CD4-positive, alpha-beta T cell treated with Interleukin-4 for 4 hours (primary cell): Measurements from ENCODE around the gene CNTN4.

Experiments used
- DNase-seq: peaks from one replicate; pipeline ENCODE4 v3.0.0-alpha.2; 2020

Gene CNTN4

DNA sequence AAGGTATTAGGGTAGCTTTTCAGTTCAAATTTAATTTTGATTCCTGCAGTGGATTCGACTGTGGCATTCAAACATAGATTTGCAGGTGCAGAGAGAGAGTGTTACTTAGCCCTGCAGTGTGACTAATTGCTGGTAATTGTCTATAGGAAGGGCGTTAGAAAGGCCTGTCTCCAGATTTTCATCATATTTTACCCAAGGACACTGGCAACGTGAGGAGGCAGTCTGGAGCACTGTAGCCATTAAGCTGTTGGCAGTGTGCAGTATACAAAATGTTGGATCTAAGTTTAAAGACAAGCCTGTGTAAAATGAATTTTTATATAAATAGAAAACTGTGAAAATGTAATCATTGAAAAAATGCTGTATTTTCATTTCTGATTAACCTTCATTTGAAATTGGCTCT lies 342.9 kb downstream of the CNTN4 start:
- no peak for DNase-seq

DNA sequence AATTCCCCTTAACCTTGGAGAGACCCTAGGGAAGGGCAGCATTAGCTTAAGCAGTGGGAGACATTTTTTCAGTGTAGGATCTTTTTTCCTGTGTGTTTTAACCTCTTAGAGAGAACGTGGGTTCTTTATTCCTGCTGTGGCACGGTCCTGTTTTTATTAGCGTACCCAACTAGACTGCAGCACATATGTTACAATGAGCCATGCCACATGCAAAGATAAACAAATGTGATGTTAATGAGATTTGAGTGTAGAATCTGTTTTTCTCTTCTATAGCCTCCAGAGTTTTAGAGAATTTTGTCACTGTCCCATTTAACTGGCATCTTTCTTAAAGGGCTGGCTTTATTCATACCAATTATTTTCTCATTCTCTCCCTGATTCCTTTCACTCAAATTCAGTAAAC lies 347.5 kb downstream of the CNTN4 start:
- no peak for DNase-seq

DNA sequence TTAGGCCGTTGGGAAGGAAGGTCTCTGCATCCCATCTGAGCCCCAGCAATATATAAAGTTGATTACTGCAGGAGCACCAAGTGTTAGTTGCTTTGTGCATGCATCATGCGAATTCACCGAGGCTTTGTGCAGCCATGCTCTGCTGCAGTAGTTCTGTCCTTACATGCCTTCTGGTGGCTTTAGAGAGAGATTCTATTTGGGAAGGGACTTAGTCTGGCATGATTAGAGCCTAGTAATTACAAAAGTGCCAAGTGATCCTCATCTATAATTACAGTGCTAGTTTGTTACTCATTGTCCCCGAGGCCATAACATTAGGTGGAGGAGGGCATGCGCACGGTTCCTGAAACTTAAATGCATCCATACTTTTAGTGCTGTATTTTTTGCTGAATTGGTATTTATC lies 353.6 kb downstream of the CNTN4 start:
- DNase-seq: no peak

DNA sequence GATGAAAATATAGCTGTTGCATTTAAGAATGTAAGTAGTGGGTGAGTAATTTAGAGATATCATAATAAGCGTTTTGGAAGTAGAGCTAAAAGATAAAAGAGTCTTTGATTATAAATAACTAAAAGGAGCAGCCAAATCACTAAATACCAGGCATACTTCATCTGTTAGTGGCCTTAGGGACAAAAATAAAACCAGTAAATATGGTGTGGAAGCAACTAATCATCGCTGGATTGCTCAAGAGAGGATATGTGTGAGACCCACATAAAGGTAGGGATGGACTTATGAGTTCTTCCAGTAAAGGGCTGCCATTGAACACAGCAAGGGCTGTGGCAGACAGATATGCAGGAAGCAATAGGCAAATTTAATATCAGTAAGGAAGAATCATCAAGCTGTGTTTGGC lies 356.2 kb downstream of the CNTN4 start:
- no peak for DNase-seq

DNA sequence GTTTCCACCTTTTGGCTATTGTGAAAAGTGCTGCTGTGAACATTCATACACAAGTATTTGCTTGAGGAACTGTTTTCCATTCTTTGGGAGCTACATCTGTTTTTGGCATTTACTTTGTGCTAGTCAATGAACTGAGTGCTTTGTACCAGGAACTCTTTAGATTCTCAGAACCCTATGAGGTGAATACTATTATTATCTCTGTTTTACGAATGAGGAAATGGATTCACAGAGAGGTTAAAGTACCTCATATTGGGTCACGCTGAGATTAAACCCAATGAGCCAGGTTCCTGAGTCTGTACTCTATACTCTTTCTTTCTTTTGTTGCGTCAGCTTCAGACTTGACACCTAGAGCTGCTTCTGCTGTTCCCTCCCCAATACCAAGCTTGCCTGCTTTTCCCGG lies 358.1 kb downstream of the CNTN4 start:
- no peak for DNase-seq

DNA sequence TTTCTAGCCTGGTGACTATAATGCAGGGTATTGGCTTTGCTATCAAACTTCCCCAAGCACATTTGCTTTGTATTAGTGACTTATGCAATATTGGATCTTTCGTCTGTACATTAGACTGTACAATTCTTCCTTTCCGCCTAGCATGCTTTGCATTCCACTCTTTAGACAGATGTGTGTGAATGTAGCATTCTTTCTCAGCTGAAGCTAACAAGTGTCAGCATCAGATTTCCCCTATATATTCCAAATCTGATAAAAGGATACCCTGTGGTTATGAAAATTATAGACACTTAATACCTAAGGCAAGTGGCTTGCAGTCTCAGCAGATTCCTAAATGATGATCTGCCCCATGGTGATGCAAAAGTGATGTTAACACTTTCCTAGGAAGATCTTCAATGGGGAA lies 360.1 kb downstream of the CNTN4 start:
- no peak for DNase-seq

DNA sequence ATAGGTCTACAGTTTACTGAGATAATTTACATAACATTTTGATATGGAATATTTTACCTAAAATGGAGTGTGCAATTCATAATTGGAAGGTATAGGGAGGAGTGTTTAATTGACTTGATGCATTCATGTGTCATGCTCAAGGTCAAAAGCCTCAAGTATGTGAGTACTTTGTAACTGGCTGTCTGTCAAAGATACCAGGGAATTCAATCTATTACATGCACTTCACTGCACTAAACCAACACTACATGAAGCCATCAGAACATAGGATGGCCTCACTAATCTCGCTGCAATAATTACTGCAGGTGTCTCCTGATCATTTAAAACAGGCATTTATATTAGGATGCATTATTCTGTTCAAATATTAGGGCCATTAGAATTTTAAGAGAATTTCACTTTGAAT lies 367.2 kb downstream of the CNTN4 start:
- DNase-seq: no peak

DNA sequence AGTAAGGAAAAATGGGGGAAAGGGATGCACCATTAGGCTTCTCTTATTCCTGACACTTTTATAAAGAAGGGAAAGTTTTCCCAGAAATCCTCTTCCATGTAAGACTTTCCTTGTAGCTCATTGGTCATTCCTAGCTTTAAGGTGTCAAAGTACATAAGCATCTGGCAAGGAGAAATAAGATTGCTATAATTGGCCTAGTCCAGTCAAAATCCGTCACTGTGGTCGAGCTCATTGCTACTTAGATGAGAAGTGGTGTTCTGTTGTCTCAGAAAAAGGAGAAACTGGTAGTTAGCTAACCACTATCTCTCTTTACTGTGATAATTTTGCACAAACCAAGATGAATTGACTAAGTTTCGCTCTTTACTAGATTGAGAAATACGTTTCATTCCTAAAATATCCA lies 370.1 kb downstream of the CNTN4 start:
- DNase-seq: no peak

DNA sequence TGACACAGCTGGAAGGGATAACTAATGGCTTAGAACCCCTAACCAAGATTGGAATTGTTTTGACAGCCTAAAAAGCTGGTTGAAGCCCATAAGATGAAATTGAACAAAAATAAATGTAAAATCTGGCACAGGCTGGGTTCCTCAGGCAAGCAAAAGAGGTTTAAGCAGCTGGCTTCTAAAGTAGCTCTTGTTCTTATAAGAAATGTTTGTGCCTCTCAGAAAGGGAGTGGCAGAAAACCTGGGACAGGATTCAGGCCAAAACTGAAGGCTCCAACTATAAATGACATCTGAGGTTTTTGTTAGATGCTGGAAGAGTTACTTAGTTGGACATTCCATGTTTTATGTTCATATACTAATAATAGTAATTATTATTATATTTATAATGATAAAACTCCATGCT lies 378.3 kb downstream of the CNTN4 start:
- no peak for DNase-seq

DNA sequence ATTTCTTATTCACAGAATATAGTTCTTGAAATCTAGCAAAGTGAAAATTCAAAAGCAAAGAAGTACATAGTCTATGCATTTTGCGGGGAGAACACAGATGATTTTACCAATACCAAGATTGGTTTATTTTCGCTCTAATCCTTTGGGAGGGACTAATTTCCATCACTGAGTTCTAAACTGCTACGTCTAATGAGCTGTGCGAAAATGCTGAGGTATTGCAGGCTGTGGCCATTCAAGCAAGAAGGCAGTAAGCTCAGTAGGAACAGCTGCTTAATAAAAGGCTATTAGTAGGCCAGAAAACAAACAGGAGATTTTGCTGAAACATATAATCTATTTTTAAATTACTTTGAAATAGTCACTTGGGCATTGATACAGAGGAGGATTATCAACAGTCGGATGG lies 379.0 kb downstream of the CNTN4 start:
- DNase-seq: no peak

DNA sequence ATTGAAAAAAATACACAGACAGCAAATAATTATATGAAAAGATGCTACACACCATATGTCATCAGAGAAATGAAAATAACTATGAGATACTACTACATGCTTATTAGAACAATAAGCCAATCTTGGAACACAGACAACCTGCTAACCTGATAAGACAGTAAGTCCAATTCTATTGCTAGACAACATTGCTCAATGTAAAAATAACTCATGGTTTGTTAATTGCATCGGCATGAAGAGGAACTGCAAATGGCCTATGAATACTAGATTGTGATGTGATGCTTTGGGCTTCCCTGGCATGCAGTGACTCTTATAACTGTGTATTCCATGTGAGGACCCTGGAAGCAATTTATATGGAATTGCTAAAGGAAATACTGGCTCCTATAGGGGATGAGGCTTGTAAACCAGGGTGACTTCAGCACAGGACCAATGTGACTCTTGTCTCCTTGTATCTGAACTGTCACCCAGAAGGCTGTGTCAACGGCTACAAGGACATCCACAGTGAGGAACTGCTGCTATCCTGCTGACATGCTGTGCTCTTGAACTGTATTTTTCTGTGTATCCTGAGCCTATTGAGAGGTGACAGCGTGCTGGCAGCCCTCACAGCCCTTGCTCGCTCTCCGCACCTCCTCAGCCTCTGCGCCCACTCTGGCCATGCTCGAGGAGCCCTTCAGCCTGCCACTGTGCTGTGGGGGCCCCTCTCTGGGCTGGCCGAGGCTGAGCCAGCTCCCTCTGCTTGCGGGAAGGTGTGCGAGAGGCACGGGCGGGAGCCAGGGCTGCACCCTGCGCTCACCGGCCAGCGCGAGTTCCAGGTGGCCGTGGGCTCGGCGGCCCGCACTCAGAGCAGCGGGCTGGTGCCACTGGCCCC lies 385.7 kb downstream of the CNTN4 start:
- no peak for DNase-seq

DNA sequence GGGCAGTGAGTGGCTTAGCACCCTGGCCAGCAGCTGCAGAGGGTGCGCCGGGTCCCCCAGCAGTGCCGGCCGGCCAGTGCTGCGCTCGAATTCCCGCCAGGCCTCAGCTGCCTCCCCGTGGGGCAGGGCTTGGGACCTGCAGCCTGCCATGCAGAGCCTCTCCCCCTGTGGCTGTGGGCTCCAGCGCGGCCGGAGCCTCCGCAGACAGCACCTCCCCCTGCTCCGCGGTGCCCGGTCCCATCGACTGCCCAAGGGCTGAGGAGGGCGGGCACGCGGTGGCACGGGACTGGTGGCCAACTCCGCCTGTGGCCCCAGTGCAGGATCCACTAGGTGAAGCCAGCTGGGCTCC lies 386.3 kb downstream of the CNTN4 start:
- DNase-seq: no peak

DNA sequence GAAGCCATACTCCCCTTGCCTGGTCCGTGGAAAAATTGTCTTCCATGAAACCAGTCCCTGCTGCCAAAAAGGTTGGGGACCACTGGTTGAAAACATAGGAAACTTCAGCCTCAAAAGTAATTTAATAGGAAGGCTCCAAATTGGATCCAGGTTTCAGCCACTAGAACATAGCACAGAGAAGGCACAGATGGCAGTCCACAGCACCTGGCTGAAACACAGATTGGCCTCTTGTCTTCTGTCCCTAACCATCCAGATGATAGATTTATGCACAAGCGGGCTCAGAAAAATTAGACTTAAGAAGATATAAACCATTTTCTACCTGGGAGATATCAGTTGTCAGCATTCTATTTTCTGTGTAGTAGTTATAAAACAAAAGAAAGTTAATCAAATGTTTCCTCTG lies 397.1 kb downstream of the CNTN4 start:
- no peak for DNase-seq

DNA sequence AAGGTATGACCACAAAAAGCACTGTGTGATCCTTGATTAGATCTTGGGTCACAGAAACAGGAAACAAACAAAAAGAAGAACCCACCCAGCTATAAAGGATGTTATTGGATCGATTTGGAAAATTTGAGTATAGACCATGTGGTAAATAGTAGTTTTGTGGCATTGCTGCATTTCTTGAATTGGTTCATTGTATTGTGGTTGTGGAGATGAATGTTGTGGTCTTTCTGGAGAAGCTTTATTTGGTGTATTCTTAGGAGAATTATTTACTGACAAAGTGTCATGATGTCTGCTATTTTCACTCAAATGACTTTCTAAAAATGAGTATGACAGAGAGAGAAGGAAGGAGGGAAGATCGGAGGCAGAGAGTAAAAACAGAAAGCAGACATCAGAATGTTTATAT lies 406.2 kb downstream of the CNTN4 start:
- DNase-seq: no peak

DNA sequence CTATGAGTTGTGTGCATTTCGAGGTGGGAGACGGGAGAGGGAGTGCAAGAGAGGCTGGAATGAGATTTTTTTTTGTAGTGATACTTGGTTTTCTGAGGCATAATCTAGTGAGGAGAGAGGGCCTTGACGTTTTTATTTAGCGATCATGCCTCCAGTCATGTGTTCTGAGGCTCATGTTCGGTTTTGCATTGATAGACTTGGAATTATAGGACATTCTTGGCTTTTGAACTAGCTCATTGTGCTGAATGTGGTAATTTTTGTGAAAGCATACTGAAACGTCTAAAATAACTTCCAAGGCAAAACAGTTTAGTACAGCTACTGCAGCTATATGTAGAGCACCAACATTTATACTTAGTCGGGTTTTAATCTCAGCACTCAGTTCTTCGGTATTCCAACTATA lies 408.1 kb downstream of the CNTN4 start:
- DNase-seq: no peak

DNA sequence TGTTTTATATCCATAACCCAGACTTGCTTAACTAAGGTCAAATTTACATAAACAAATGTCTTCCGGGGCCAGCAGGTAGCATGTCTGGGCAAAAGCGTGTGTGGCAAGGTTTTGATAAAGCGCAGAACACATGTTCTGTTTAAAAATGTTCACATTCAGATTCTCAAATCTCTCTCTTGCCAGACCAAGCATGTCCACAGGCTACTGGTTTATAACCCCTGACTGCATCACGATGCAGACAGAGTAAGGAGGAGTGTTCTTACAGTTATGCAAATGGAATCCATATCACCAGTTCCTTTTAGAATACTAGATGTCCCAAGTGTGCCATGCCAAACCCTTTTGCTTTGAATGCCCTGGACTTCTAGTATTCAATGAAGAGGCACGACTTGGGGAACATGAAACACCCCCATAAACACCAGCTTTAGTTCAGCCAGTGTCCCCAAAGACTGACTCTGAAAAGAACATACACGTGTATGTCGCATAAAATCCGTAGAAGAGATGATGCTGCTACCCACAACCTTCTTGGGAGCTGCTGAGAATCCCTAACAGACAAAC lies 412.0 kb downstream of the CNTN4 start:
- no peak for DNase-seq

DNA sequence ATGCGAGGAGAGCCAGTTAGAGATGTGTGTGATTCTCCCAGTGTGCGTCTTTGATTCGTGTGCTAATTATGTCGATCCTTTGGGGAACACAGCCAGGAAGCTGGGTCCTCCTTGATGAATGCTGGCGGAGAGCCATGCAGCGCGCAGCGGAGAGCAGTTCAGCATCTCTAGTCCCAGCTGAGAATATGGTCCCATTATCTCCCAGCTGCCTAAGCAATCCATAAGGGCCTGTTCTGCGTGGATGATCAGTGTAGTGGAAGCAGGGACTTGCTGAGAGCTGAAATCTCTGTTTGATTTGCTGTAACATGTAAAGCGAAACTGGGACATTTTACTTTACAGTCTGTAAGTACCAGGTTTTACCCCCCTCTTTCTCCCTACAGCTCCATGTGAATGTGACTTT lies 412.7 kb downstream of the CNTN4 start:
- no peak for DNase-seq

DNA sequence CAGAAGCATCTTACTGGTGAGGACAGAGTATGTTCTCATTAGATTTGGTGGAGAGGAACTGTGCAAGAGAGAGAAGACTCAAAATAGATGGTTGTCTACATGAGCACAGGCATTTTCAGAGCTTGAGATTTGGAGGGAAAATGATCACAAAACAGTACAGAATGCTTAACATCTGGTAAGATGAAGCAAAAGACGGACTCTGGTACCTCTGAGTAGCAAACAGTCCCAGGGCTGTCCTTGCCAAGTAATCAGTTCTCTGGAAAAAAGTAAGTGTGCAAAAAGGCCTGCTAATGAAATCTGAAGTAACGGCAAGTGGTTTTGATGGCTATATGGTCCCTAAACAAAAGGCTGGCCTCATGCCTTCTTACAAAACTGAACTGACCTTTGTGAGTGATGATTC lies 414.2 kb downstream of the CNTN4 start:
- no peak for DNase-seq

DNA sequence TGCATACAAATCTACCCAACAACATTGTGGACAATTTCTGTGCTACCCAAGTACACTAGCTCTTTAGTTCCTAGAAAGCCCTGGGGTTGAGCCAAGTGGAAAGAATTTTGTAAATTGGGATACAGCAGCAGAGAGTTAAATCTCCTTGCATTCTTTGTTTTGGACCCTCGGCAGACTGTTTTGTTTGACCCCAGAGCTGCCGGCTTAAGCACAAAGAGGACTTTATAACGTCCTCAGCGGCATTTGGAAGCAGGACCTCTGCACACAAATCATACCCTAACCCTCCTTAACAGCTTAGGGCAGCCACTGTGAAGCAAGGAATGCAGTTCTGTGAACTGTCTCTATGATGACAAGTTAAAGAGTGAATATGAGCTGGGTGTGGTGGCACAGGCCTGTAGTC lies 415.3 kb downstream of the CNTN4 start:
- DNase-seq: no peak

DNA sequence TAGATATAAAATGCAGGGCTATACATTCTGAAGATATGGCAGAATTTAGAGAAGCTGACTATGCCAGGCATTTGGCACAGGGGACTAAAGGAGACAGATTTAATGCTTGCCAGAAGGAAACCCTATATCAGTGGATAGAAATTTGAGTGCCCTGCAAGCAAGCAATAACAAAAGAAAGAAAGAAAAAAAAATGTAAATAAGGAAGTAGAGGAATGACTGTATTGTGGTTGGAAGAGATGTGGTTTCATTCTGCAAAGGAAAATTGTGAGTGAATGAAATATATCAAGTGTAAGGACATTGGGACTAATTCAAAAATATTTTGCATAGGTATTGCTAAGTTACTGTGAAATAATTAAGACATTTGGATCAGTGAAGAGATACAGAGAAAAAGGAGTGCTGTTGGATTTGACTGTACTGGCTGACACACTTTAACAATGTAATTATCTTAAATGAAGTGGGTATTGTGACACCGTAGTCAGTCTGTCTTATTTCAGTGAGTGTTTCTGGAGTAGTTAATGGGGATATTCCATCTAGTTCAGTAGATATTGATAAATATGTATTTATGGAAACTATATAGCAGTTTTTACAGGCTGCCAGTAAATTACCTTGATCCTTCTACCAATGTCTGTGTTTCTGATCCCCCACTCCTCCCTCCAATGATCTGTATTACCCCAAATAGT lies 418.2 kb downstream of the CNTN4 start:
- DNase-seq: no peak

DNA sequence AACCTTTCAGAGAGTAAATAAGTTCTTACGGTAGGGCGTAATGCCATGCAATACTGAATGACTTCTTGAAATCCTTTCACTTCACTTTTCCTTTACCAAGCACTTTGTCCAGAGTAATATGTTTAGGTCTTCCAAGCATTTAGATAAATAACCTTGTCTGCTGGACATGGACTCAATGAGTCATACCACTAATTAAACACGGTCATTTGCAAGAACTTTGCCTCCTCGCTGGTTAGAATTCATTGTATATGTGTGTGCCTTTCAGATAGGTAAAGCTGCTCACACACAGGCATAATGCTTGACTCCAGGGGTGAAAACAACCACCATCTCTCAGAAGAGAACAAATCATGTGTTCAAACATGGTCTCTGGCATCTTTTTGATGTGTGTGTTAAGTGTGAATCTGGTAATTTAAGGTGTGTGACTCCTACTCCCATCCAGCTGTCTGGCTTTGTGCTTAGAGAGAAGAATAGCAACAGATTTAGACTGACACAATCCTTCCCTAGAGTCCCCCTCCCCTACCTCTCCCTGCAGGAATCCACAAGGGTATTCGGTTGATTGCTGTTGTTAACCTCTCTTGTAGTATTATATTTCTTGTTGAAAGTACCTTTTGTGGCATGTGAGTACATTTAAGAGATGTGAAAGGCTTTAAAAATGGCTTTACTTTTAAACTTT lies 419.0 kb downstream of the CNTN4 start:
- DNase-seq: no peak

DNA sequence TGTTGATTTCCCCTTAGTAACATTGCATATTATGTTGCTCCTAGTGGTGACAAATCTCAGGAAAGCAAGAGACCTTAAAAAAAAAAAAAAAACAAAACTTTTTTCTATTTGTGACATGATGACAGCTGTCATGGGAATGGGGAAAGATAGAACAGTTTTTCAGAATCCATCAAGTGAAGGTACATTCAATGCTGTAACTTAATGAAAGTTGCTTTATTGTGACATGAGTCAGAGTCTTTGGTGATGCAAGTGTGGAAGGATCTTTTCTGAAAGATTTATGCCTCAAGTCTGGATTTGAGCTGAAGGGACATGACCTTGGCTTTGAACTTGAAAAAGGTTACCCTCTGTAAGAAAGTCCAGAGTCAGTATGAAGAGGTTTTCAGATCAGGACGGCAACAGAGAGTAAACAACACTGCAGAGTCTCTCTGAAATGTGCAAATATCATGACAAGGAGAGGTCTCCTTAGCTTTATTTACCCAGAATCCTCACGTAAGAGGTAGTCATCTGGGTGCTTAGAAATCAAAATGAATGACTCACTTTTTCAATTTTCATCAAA lies 424.7 kb downstream of the CNTN4 start:
- DNase-seq: no peak

DNA sequence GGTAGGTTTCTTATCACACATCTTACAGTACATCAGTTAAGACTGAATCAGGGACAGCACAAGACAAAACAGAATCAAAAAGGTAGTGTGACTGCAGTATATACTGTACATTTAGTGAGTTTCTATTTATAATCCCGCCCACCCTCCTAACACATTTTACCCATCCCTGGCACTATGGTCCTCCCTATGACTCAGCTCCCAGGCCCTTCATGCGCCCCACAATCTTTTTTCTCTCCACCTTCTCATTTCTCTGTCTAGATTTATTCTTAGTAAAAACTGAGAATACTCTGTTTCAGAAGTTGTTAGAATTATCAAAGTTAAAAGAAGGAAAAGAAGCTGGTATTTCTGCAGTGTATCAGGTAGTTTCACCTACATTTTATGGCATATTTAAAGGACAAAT lies 427.3 kb downstream of the CNTN4 start:
- DNase-seq: no peak

DNA sequence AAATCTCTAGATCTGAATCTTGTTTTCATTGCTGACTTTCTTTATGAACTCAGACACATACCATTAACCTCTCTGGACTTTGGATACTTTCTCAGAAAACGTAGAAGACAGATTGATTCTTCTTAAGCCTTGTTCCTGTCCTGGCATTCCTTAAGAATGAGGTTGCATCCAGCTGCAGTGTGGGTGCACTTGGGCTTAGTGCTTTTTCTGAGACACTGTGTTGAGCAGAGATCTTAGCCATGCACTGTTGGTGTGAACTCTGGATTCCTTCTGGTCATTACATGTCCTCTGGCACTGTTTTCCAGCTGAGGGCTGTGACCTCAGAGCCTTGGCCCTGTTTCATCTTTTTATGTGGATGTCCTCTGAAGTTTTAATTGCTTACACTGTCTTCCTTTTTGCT lies 428.3 kb downstream of the CNTN4 start:
- DNase-seq: no peak
